HK-2 (cell line): ENCODE data around the gene PORCN.
"Not testable (repeated sequence)": the region's sequence is repeated elsewhere in the genome, so short reads cannot be mapped to it uniquely, and the experiment has no call there.

Source experiments
- DNase-seq: peaks from one replicate; pipeline ENCODE4 v3.0.0-alpha.2; 2018; ENCODE audit not compliant: unreplicated experiment

PORCN gene

DNA sequence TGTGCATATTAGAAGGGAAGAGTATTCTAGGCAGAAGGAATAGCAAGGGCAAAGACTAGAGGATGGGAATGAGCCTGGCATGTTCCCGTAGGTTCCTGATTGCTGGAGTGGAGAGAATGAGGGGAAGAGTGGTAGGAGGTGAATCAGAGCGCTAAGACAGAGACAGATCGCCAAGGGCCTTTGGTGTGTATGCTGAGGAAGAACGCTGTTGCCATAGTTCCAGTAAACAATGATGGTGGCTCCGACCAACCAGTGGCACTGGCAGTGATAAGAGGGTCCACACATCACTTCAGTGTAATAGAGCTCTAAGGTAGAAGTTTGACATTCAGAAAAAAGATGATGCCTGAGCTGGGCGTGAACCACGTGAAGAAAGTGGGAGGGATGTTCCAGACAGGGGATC, 31.7 kb downstream of the PORCN start:
- no peak for DNase-seq

- no peak for DNase-seq
These were observed 32.5 kb downstream of the PORCN start for GRCh38 chrX:48541140-48541814.

DNA sequence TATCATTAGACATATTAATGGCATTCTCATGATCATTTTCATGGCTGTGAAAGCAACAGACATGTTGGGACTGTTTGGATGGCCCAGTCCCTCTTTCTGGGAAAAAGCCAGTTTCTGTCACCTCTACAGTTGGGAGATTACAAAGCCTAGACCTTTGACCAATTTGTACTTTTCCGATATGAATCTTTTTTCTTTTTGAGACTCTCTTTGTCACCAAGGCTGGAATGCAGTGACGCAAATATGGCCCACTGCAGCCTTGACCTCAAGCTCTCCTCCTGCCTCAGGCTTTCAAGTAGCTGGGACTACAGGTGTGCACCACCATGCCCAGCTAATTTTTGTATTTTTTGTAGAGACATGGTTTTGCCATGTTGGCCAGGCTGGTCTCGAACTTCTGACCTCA, 40.1 kb downstream of the PORCN start:
- DNase-seq, result no peak

DNA sequence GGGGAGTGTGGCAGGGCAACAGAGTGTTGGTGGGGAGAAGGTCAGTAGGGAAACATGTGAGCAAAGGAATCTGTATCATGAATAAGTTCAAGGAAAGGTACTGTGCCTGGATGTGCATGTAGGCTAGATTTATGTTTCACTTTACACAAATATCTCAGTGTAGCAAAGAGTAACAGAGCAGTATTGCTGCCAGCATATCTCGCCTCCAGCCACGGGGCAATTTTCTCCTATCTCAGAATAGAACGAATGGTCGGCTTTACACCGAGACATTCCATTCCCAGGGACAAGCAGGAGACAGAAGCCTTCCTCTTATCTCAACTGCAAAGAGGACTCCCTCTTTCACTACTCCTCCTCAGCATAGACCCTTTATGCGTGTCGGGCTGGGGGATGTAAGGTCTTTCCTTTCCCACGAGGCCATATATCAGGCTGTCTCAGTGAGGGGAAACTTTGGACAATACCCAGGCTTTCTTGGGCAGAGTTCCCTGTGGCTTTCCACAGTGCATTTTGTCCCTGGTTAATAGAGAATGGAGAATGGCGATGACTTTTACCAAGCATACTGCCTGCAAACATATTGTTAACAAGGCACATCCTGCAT, 47.0 kb downstream of the PORCN start:
- not testable (repeated sequence) for DNase-seq

DNA sequence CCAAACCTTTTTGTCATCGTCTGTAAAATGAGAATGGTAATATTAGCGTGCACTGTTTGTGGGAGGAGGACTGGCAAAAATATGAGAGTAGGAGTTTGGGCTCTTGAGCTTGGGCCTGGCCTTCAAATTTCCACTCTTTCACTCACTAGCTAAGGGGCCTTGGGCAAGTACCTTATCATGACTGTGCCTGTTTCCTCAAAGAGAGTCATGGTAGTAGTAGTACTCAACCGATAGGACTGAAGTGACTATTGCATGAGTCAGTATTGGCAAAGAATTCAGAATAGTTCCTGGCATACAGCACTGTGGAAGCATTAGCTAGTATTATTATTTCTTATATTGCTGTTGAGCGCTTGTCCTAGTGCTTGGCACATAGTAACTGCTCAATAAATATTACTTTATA, 49.5 kb downstream of the PORCN start:
- no peak for DNase-seq

GRCh38 chrX:48559636-48560035, 50.8 kb downstream of the PORCN start:
- no peak for DNase-seq

- no peak for DNase-seq
These were observed 51.3 kb downstream of the PORCN start for GRCh38 chrX:48560056-48560455.

DNA sequence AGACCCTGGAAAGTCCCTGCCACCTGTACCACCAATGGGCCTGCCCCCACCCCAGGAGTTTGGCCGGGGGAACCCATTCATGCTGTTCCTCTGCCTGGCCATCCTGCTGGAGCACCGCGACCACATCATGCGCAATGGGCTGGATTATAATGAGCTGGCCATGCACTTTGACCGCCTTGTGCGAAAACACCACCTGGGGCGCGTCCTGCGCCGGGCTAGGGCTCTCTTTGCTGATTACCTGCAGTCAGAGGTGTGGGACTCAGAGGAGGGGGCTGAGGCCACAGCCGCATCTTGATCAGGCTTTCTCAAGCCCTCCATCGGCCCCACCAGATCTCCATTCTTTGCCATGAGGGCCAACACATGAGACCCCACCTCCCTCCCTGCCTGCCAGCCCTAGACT, 51.9 kb downstream of the PORCN start:
- no peak for DNase-seq

DNA sequence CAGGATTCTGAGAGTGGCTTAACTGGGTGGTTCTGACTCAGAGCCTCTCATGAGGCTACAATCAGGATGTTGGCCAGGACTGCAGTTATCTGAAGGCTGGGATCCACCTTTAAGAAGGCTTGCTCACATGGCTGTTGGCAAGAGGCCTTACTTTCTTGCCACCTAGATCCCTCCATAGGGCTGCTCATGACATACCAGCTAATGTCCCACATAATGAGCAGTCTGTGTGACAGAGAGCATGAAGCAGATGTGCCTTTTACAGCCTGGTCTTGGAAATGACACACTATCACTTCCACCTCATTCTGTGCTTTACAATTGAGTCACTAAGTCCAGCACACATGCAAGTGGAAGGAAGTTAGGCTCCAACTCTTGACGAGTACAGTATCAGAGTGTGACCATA, 61.2 kb downstream of the PORCN start:
- DNase-seq, result no peak
